Stomach (tissue), 9 donors: ENCODE data around the gene STK32C. TPM values are rescaled to one million over a fixed set of nuclear protein-coding genes. Genes with fewer than 3 reads are reported as not detected.

Source experiments
- DNase-seq, 2 donors: peaks; one replicate each; pipeline versions ENCODE4 v3.0.0 to v3.0.0-alpha.2; 2013 to 2019
- H3K27ac ChIP-seq, 5 donors: fragments of 200-600 bp in 4 of 5; sonication (generic) in 4 of 5; one replicate each; pipeline ENCODE4 v1.5.1; 2013 to 2019; ENCODE audit warnings: mild to moderate bottlenecking in 1 of 5, moderate library complexity in 1 of 5
- H3K27me3 ChIP-seq, 3 donors: fragments of 200-600 bp; sonication (generic); one replicate each; pipeline ENCODE4 v1.5.1; 2017 to 2019; ENCODE audit warnings: mixed run types in 1 of 3
- H3K36me3 ChIP-seq, 4 donors: fragments of 200-600 bp; sonication (generic); 1 replicate in 3 of 4; 2 replicates in 1 of 4; pipeline ENCODE4 v1.5.1; 2016 to 2019
- H3K4me1 ChIP-seq, 4 donors: fragments of 200-600 bp; sonication (generic); one replicate each; pipeline ENCODE4 v1.5.1; 2016 to 2019
- H3K4me3 ChIP-seq, 4 donors: fragments of 200-600 bp; sonication (generic) in 3 of 4; one replicate each; pipeline ENCODE4 v1.5.1; 2016 to 2019; ENCODE audit warnings: mild to moderate bottlenecking in 1 of 4
- H3K9me3 ChIP-seq, 4 donors: fragments of 200-600 bp; sonication (generic); one replicate each; pipeline ENCODE4 v1.5.1; 2016 to 2019
- EP300 ChIP-seq: sonication (generic); formaldehyde crosslinking; IDR thresholded peaks from one replicate; pipeline ENCODE4 v1.6.1; 2017; ENCODE audit warnings: antibody characterized with exemption
- POLR2A ChIP-seq, 4 donors: fragments of 450-650 bp; IDR thresholded peaks; one replicate each; pipeline ENCODE4 v1.6.1; 2016; ENCODE audit warnings: antibody characterized with exemption in 4 of 4, control low read depth in 2 of 4, mild to moderate bottlenecking in 1 of 4, moderate library complexity in 1 of 4
- POLR2AphosphoS5 ChIP-seq, 3 donors: sonication (generic); formaldehyde crosslinking; IDR thresholded peaks; one replicate each; pipeline ENCODE4 v1.6.1; 2016; ENCODE audit warnings: antibody characterized with exemption in 3 of 3
- WGBS, 5 donors: extraction: QIAGEN DNeasy Blood & Tissue Kit in 3 of 5; methylation state at CpG; one replicate each; pipeline versions ENCODE4 v1.1.5 to v1.1.7; 2013 to 2018; 5-methylcytosine and 5-hydroxymethylcytosine counted together
- intact Hi-C: fragments of 100-400 bp; cut with DNase I; formaldehyde crosslinking; loops from one replicate; pipeline ENCODE4 v1.15.1; 2023; ENCODE audit warnings: low total_unique reads
- polyA plus RNA-seq, 3 donors: library from polyadenylated mRNA; stranded (reverse); fragments of 200-250 nt; gene quantifications; one replicate each; pipeline ENCODE4 v1.2.3, GENCODE V29; 2013
- total RNA-seq, 5 donors: library from RNA; depleted of rRNA; stranded (reverse); fragments of >200 nt; gene quantifications; one replicate each; pipeline versions ENCODE4 v1.1.0 to v1.2.3, GENCODE V29; 2014 to 2016
- TF ChIP-seq, protein P1 (sequence below), 7 experiments: fragments of 450-650 bp in 4 of 7; fragments of 200-600 bp in 3 of 7; sonication (generic) in 3 of 7; IDR thresholded peaks; one replicate each; pipeline ENCODE4 v1.5.1; 2016 to 2019; ENCODE audit warnings: antibody characterized with exemption in 7 of 7, control low read depth in 2 of 7, mild to moderate bottlenecking in 1 of 7
- donor health status: healthy with polysubstance abuse.
- donor health status: Bipolar disorder and iron deficiency.
- donor health status: healthy.

STK32C gene
- total and polyA plus RNA-seq, 8 donors, result 1.6 to 71.0 (median 7.9) TPM; not detected in 1

GRCh38 chr10:132189810-132190422 is 117.8 kb downstream of the STK32C start:
- no peaks in the 10 kb centered on the region for H3K36me3 ChIP-seq
- TF ChIP-seq POLR2AphosphoS5 (IDR thresholded peaks at IDR 0.05), result no peak
- TF ChIP-seq, protein P1, sequence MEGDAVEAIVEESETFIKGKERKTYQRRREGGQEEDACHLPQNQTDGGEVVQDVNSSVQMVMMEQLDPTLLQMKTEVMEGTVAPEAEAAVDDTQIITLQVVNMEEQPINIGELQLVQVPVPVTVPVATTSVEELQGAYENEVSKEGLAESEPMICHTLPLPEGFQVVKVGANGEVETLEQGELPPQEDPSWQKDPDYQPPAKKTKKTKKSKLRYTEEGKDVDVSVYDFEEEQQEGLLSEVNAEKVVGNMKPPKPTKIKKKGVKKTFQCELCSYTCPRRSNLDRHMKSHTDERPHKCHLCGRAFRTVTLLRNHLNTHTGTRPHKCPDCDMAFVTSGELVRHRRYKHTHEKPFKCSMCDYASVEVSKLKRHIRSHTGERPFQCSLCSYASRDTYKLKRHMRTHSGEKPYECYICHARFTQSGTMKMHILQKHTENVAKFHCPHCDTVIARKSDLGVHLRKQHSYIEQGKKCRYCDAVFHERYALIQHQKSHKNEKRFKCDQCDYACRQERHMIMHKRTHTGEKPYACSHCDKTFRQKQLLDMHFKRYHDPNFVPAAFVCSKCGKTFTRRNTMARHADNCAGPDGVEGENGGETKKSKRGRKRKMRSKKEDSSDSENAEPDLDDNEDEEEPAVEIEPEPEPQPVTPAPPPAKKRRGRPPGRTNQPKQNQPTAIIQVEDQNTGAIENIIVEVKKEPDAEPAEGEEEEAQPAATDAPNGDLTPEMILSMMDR (IDR thresholded peaks at IDR 0.05), result no peak
- no peak for TF ChIP-seq EP300
- TF ChIP-seq POLR2A (IDR thresholded peaks at IDR 0.05), result no peak
- H3K4me1 ChIP-seq, result peaks cover 25 to 27% (median 26%) of the 10 kb centered on the region in 4 donors
- no peak for DNase-seq
- no peaks in the 10 kb centered on the region for H3K9me3 ChIP-seq
- peaks cover 20 to 58% (median 51%) of the 10 kb centered on the region in 3 donors for H3K27me3 ChIP-seq
- intact Hi-C loops, result no loop called here
- H3K4me3 ChIP-seq, result no peak overlapping the region
- no peak overlapping the region for H3K27ac ChIP-seq
- 86 to 91% (median 89%) methylated on average over 16 to 17 of the region's 17 CpGs for WGBS, 5 donors

DNA sequence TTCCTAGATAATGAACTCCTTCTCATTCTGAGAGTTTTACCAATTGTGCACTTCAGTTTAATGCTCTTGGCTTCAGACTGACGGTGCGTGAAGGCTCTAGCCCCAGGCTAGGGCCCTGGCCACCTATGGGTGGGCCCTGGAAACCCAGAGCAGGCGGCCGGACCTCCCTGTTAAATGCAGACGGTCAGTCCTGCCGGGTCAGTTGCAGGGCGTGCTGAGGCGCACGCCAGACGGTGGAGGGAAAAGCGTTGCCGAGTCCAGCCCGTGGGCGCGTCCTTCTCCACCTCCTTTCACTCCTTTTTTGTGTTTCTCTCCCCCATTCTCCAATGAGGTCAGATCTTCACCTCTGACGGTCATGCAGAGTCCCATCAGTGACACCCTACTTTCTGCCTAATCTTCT is 118.7 kb downstream of the STK32C start:
- whole genome bisulfite sequencing, 5 donors, result 85 to 92% (median 89%) methylated on average over 16 of the region's 16 CpGs

DNA sequence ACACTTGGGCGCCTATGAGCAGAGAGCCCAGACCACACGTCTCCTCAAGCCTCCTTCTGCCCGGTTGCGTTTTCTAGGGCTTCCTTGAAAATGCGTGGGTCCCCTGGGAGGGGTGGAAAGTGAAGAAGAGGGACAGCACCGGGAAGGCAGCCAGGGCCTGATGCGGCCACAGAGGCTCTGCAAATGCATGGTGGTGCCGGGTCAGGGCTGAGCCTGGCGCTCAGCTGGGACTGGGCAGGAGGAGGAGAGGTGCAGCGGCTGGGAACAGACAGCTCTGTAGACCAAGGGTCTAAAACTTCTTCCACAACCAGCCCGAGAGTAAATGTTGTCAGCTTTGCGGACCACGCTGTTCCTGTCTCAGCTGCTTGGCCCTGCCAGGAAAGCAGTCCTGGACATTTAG is 119.4 kb downstream of the STK32C start:
- no peaks in the 10 kb centered on the region for H3K9me3 ChIP-seq

More for the DNA sequence above, 118.7 kb downstream of the STK32C start:
- peaks cover 20 to 60% (median 58%) of the 10 kb centered on the region in 3 donors for H3K27me3 ChIP-seq
- H3K4me3 ChIP-seq, result no peak overlapping the region
- H3K9me3 ChIP-seq, result no peaks in the 10 kb centered on the region
- peaks cover 25 to 27% (median 26%) of the 10 kb centered on the region in 4 donors for H3K4me1 ChIP-seq
- no peaks in the 10 kb centered on the region for H3K36me3 ChIP-seq
- intact Hi-C loops, result no loop called here
- H3K27ac ChIP-seq, result no peak overlapping the region
- DNase-seq, result no peak
- TF ChIP-seq, protein P1 (IDR thresholded peaks at IDR 0.05), result no peak
- no peak for TF ChIP-seq POLR2AphosphoS5 (IDR thresholded peaks at IDR 0.05)

GRCh38 chr10:132187430-132188138 is 120.2 kb downstream of the STK32C start:
- 3 to 14% (median 4%) methylated on average over 10 to 58 of the region's 58 CpGs for whole genome bisulfite sequencing, 5 donors
- TF ChIP-seq POLR2AphosphoS5 (IDR thresholded peaks at IDR 0.05) (no peak), POLR2A (IDR thresholded peaks at IDR 0.05) (no peak), EP300 (no peak)
- TF ChIP-seq, protein P1 (IDR thresholded peaks at IDR 0.05), result no peak
- intact Hi-C loops, result no loop called here
- peaks cover 20 to 72% (median 58%) of the 10 kb centered on the region in 3 donors for H3K27me3 ChIP-seq
- no peaks in the 10 kb centered on the region for H3K36me3 ChIP-seq
- no peak overlapping the region for H3K27ac ChIP-seq
- DNase-seq, result peak in 1 of 2 donors; percentile 43
- H3K9me3 ChIP-seq, result no peaks in the 10 kb centered on the region
- H3K4me3 ChIP-seq, result peak overlapping the region; percentile 39 to 49 (median 44)
- H3K4me1 ChIP-seq, result peaks cover 25 to 27% (median 26%) of the 10 kb centered on the region in 4 donors

More for the DNA sequence above, 119.4 kb downstream of the STK32C start:
- no peak for TF ChIP-seq POLR2AphosphoS5 (IDR thresholded peaks at IDR 0.05)
- no peak for TF ChIP-seq POLR2A (IDR thresholded peaks at IDR 0.05)
- TF ChIP-seq, protein P1 (IDR thresholded peaks at IDR 0.05), result no peak
- TF ChIP-seq EP300, result no peak
- intact Hi-C loops, result no loop called here
- H3K4me1 ChIP-seq, result peaks cover 25 to 27% (median 26%) of the 10 kb centered on the region in 4 donors
- no peak for DNase-seq
- no peak overlapping the region for H3K27ac ChIP-seq
- H3K27me3 ChIP-seq, result peaks cover 20 to 66% (median 58%) of the 10 kb centered on the region in 3 donors
- no peak overlapping the region for H3K4me3 ChIP-seq
- WGBS, 5 donors, result 52 to 60% (median 55%) methylated on average over 11 to 13 of the region's 13 CpGs
- H3K36me3 ChIP-seq, result no peaks in the 10 kb centered on the region
